ENCODE data around the gene DDO.

The DDO gene

GRCh38 chr6:110394409-110394808, 21.0 kb downstream of the DDO start:
- no peak for DNase-seq (ENCODE audit: low read depth)
- no peak overlapping the region for H3K4me3 ChIP-seq (ENCODE audit: low read length)

GRCh38 chr6:110392727-110393126, 22.6 kb downstream of the DDO start:
- H3K4me3 ChIP-seq (ENCODE audit: low read length), result no peak overlapping the region
- TF ChIP-seq, protein P1, sequence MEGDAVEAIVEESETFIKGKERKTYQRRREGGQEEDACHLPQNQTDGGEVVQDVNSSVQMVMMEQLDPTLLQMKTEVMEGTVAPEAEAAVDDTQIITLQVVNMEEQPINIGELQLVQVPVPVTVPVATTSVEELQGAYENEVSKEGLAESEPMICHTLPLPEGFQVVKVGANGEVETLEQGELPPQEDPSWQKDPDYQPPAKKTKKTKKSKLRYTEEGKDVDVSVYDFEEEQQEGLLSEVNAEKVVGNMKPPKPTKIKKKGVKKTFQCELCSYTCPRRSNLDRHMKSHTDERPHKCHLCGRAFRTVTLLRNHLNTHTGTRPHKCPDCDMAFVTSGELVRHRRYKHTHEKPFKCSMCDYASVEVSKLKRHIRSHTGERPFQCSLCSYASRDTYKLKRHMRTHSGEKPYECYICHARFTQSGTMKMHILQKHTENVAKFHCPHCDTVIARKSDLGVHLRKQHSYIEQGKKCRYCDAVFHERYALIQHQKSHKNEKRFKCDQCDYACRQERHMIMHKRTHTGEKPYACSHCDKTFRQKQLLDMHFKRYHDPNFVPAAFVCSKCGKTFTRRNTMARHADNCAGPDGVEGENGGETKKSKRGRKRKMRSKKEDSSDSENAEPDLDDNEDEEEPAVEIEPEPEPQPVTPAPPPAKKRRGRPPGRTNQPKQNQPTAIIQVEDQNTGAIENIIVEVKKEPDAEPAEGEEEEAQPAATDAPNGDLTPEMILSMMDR (conservative IDR thresholded peaks at IDR 0.05; ENCODE audit: low read length), result no peak
- DNase-seq (ENCODE audit: low read depth), result no peak

More at GRCh38 chr6:110394409-110394808, 21.0 kb downstream of the DDO start:
- TF ChIP-seq, protein P1 (conservative IDR thresholded peaks at IDR 0.05; ENCODE audit: low read length), result no peak

DNA sequence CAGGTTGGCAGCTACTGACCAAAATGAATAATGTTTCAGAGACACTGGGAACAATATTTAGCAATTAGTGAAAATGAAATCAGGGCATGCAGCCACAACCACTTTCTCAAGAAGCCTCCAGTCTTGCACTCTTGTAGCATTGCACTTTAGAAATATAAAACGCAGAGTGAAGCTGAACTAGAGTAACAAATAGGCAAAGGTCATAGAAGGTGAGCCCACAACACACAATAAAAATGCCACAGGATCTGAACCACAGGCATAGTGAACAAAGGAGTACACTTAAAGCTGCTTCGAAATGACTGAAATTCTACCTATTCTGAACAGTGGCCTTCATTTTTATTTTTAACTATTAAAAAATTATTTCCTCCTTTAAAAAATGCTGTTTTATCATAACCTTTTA, 25.0 kb downstream of the DDO start:
- H3K4me3 ChIP-seq (ENCODE audit: low read length), result no peak overlapping the region
- no peak for DNase-seq (ENCODE audit: low read depth)
- TF ChIP-seq, protein P1 (conservative IDR thresholded peaks at IDR 0.05; ENCODE audit: low read length), result no peak

DNA sequence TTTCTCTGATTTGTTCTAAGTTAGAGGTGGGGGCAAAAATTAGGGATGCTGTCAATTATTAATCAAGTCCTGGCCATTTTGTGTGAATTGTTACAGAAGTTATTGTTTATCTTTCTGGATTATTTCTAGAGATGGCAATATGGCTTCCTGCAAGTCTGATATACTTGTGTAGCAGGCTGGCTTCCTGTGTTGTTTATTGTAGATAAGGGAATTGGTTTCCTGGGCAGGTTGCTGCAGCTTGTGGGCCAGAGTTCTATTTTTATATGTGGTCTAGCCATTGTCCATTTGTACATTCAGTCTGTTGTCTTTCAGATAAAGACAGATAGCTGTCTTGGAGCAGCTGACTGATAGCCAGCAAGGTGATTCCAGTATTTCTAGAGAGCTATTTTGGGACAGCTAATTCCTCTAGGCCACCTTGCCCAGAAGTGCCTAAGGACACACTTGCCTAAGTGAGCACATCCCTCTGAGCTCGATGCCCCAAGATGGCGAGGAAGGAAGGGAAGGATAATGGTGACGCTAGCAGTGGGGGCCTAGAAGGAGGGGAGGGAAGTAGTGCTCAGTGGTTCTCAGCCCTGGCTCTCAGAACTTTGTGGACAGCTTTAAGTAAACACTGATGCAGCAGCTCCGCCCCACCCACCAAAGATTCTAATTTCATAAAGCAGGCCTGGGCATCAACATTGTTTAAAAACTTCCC, 25.5 kb downstream of the DDO start:
- no peak overlapping the region for H3K4me3 ChIP-seq (ENCODE audit: low read length)
- DNase-seq (ENCODE audit: low read depth), result no peak
- TF ChIP-seq, protein P1 (conservative IDR thresholded peaks at IDR 0.05; ENCODE audit: low read length), result no peak

- TF ChIP-seq, protein P1 (conservative IDR thresholded peaks at IDR 0.05; ENCODE audit: low read length), result no peak
- DNase-seq (ENCODE audit: low read depth), result no peak
- no peak overlapping the region for H3K4me3 ChIP-seq (ENCODE audit: low read length)
Measured at GRCh38 chr6:110387986-110388385, 27.4 kb downstream of the DDO start.

GRCh38 chr6:110385458-110385863, 29.9 kb downstream of the DDO start:
- no peak overlapping the region for H3K4me3 ChIP-seq (ENCODE audit: low read length)
- DNase-seq (ENCODE audit: low read depth), result no peak
- TF ChIP-seq, protein P1 (conservative IDR thresholded peaks at IDR 0.05; ENCODE audit: low read length), result no peak

- H3K4me3 ChIP-seq (ENCODE audit: low read length), result no peak overlapping the region
- no peak for DNase-seq (ENCODE audit: low read depth)
- TF ChIP-seq, protein P1 (conservative IDR thresholded peaks at IDR 0.05; ENCODE audit: low read length), result no peak
Measured at GRCh38 chr6:110378552-110378951, 36.8 kb downstream of the DDO start.
